AG04449 (cell line): ENCODE measurements around the gene XPO1.
"Not testable (repeated sequence)": the region's sequence is repeated elsewhere in the genome, so short reads cannot be mapped to it uniquely, and the experiment has no call there.

Experiments
- CTCF ChIA-PET: fragments of 350-600 bp; formaldehyde crosslinking; extraction: SDS; loops from one replicate; lab custom pipeline; 2021; ENCODE audit warnings: antibody characterized with exemption; lab: Yijun Ruan, JAX
- POLR2A ChIA-PET: fragments of 400-600, 350-600 bp; formaldehyde crosslinking; extraction: SDS; loops from one replicate; lab custom pipeline; 2020; ENCODE audit warnings: antibody characterized with exemption, inconsistent platforms; lab: Yijun Ruan, JAX
- DNase-seq: peaks from one replicate; pipeline ENCODE4 v3.0.0-alpha.2; 2010; ENCODE audit warnings: low read depth, low spot score
- H3K4me3 ChIP-seq: 2 replicates; pipeline ENCODE4 v1.5.1; 2011; ENCODE audit warnings: low read depth, mild to moderate bottlenecking, control low read depth, low read length
- TF ChIP-seq, protein P1 (sequence below): IDR thresholded peaks from one replicate; pipeline ENCODE4 v1.5.1; 2011; ENCODE audit warnings: mild to moderate bottlenecking, moderate library complexity, low read length, control low read depth, inconsistent platforms; ENCODE audit not compliant: insufficient read depth; ENCODE audit errors: missing control alignments

The XPO1 gene

DNA sequence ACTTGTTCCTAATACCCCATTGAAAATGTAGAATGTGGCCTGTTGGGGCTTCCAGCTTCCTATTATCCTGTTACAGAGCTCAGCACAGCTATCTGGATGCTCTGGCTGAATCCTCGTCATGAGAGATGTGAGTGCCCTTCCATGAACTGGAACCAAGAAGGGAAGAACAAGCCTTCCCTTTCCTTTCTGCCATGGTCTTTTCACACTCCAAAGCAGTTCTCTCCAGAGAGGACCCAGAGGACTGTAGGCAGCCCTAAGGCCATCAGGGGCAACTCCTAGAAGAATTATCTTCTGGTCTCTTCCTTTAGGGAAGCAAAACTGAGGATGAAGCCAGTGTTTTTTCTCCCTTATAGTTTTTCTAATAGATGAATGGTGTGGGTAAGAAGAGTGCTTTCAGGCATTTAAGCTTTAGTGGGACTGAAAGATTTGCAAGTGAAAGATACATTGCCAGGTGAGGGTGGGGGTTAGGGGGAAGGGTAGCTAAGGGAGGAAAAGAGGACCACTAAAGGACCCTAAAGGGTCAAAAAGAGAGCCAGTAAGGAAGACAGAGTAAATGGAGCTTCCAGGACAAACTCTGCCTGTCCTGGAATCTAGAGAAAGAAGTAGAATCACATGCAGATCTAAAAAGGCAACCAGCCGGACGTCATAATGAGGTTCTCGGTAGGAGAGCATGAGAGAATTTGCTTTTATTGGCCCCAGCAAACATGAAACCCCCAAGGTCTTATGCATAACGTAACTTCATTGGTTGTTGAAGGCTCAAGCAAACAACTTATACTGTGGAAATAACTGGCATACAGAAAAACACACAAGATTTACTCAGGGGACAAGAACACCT lies 12.4 kb upstream of the XPO1 start:
- TF ChIP-seq, protein P1, sequence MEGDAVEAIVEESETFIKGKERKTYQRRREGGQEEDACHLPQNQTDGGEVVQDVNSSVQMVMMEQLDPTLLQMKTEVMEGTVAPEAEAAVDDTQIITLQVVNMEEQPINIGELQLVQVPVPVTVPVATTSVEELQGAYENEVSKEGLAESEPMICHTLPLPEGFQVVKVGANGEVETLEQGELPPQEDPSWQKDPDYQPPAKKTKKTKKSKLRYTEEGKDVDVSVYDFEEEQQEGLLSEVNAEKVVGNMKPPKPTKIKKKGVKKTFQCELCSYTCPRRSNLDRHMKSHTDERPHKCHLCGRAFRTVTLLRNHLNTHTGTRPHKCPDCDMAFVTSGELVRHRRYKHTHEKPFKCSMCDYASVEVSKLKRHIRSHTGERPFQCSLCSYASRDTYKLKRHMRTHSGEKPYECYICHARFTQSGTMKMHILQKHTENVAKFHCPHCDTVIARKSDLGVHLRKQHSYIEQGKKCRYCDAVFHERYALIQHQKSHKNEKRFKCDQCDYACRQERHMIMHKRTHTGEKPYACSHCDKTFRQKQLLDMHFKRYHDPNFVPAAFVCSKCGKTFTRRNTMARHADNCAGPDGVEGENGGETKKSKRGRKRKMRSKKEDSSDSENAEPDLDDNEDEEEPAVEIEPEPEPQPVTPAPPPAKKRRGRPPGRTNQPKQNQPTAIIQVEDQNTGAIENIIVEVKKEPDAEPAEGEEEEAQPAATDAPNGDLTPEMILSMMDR, result no peak
- CTCF ChIA-PET, result interaction anchor here (1.4 kb wide), 1 partner anchor 10 kb away, joined by 3 read pairs; no protein-coding TSS in a partner anchor
- POLR2A ChIA-PET, result no interaction called here
- DNase-seq, result no peak
- no peak overlapping the region for H3K4me3 ChIP-seq

DNA sequence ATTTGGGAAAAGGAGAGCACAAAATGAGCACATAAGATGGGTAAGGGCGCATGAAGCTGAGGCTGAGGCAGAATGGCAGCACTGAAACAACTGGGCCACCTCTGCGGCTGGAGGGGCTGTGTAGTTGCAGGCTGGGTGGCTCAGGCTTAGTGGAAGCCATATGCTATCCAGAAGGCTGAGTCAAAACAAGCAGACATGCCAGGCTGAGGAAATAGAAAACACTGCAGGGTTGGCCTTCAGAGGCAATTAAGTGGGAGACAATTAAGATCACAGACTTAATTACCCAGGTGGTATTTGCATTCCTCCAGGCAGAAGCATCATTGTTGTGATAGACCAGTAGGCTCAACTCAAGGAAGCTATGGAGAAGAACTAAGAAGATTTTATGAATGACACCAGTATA lies 11.4 kb upstream of the XPO1 start:
- DNase-seq, result no peak
- TF ChIP-seq, protein P1, result no peak
- POLR2A ChIA-PET, result no interaction called here
- H3K4me3 ChIP-seq, result no peak overlapping the region
- CTCF ChIA-PET, result interaction anchor here (1.4 kb wide), 1 partner anchor 9 kb away, joined by 3 read pairs; no protein-coding TSS in a partner anchor

DNA sequence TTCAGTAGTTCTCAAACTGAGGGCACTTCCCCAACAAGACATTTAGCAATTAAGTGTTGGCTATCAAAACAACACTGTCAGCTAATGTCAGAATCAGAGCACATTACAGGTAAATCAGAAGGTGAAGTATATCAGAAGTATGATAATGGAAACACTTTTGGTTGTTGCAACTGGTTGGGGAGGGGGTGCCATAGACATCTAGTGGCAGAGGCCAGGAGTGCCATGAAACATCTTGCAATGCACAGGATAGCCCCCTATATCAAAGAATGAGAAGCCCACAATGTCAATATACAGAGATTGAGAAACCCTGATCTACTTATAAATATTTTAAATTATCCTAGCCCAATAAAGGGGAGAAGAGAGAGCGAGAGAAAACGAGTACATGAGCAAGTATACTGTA lies 4.9 kb upstream of the XPO1 start:
- TF ChIP-seq, protein P1, result no peak
- ChIA-PET CTCF (no interaction called here), POLR2A (no interaction called here)
- H3K4me3 ChIP-seq, result no peak overlapping the region
- DNase-seq, result no peak

DNA sequence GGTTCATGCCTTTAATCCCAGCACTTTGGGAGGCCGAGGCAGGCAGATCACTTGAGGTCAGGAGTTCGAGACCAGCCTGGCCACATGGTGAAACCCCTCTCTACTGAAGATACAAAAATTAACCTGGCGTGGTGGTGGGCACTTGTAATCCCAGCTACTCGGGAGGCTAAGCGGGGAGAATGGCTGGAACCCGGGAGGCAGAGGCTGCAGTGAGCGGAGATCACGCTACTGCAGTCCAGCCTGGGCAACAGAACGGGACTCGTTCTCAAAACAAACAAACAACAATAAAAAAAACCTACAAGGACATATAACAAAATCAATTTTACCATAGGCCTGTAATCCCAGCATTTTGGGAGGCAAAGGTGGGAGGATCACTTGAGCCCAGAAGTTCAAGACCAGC lies 2.0 kb upstream of the XPO1 start:
- H3K4me3 ChIP-seq, DNase-seq, POLR2A ChIA-PET: not testable (repeated sequence)
- CTCF ChIA-PET, result interaction anchor here (0.7 to 1.5 kb wide), 2 partner anchors 10 to 33 kb away, joined by 3 read pairs; no protein-coding TSS in a partner anchor

DNA sequence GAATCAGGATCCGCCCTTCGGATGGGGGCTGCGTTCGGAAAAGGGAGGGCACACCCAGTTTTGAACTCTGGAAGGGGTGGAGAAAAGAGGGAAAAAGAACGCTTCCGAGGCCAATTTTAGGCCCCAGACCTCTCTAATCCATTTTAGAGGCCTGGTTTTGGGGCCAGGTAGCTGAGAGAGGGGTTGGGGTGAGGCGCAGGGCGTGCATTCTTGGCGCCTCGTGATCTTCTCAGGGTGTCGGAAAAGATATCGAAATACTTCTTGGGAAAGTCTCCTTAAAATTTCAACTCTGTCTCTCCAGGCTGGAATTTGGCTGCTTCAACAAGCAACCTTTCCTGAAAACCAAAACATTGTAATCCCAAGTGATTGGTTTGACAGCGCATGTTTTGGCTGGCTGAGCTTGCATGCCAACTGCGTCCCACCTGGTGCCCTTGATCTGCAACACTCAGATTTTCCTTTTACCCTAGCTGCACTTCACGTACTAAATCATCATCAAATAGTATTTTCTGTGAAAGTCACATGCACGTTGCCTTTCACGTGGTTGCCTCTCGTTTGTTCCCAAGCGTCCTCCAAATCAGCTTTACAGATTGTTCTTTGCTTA lies 864 bp upstream of the XPO1 start:
- DNase-seq, result no peak
- POLR2A ChIA-PET, result interaction anchor here (1.0 kb wide), 1 partner anchor 225 kb away, joined by 3 read pairs; no protein-coding TSS in a partner anchor

DNA sequence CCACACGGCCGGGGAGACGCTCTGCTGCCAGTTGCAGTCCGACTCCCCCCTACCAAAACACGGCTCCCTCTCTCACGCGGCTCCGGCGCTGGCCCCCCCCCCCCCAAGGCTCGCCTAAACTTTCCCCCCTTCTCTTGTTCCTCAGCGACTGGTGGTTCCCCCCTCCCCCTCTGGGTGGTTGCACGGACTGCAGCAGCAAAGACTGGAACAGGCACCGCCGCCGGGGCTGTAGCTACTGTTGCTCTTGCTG lies 281 bp downstream of the XPO1 start:
- CTCF ChIA-PET, result interaction anchor here (1.1 kb wide), 1 partner anchor 121 kb away, joined by 3 read pairs; no protein-coding TSS in a partner anchor
- TF ChIP-seq, protein P1, result no peak
- POLR2A ChIA-PET, result interaction anchor here (0.8 kb wide), 2 partner anchors 9 to 35 kb away, joined by 3 to 4 read pairs; no protein-coding TSS in a partner anchor
- DNase-seq, result no peak
- peak overlapping the region; percentile 89 for H3K4me3 ChIP-seq

More for the DNA sequence above, 864 bp upstream of the XPO1 start:
- peak overlapping the region; percentile 89 for H3K4me3 ChIP-seq
- CTCF ChIA-PET, result no interaction called here
- TF ChIP-seq, protein P1, result no peak
